K562 (cell line): ENCODE measurements around the gene MTSS2. TPM values are rescaled to one million over a fixed set of nuclear protein-coding genes. Genes with fewer than 3 reads are reported as not detected.

Experiments
- ATAC-seq: fragments of 200-7000 bp; cut with Tn5 transposase; 3 replicates; pipeline ENCODE4 v1.9.1; 2020; ENCODE audit warnings: moderate library complexity
- BruUV-seq: library from RNA; stranded (reverse); fragments of 400-500 nt; replicated peaks from 2 replicates; lab custom pipeline; 2021; lab: Mats Ljungman, UMichigan
- CTCF ChIA-PET: fragments of 300-600 bp; formaldehyde crosslinking; extraction: SDS; loops from one replicate; lab custom pipeline; 2021; ENCODE audit warnings: low intra/inter-chr PET ratio; lab: Yijun Ruan, JAX
- POLR2A ChIA-PET: fragments of 300-600, 350-650 bp; sonication (Branson Sonifier 250); formaldehyde crosslinking; extraction: SDS; loops from one replicate; lab custom pipeline; 2021; ENCODE audit warnings: antibody characterized with exemption, inconsistent platforms; lab: Yijun Ruan, JAX
- DNase-seq, 4 experiments: peaks; one replicate each; pipeline versions ENCODE4 v3.0.0 to v3.0.0-alpha.2; 2011 to 2018; ENCODE audit warnings: low spot score in 3 of 4, mixed read lengths in 3 of 4; ENCODE audit errors: extremely low read depth in 1 of 4
- FAIRE-seq: peaks from 2 replicates; lab custom pipeline; 2011; peaks lifted over from hg19 to GRCh38; lab: Jason Lieb, UNC
- H2AFZ ChIP-seq: 2 replicates; pipeline ENCODE4 v1.6.0; 2011; ENCODE audit warnings: low read depth, low read length, control low read depth, inconsistent platforms
- H3K27ac ChIP-seq: fragments of 200-600 bp; 3 replicates; pipeline ENCODE4 v1.8.0; 2011; ENCODE audit warnings: low read depth, mild to moderate bottlenecking, control low read depth, inconsistent platforms, low read length, moderate library complexity, mixed read lengths; ENCODE audit errors: extremely low read depth
- H3K27me3 ChIP-seq, 2 experiments: fragments of 300-600 bp in 1 of 2; 2 replicates in 1 of 2; 3 replicates in 1 of 2; pipeline versions ENCODE4 v1.6.0 to v1.8.0; 2011; ENCODE audit warnings: inconsistent platforms in 2 of 2, low read length in 2 of 2, mild to moderate bottlenecking in 1 of 2, mixed read lengths in 1 of 2, moderate library complexity in 1 of 2; ENCODE audit not compliant: control insufficient read depth in 2 of 2, insufficient read depth in 2 of 2
- H3K36me3 ChIP-seq: fragments of 300-600 bp; 3 replicates; pipeline ENCODE4 v1.8.0; 2011; ENCODE audit warnings: mild to moderate bottlenecking, low read length, inconsistent platforms; ENCODE audit not compliant: control insufficient read depth, insufficient read depth
- H3K4me1 ChIP-seq, 2 experiments: fragments of 200-600 bp in 1 of 2; replicated peaks in 1 of 2; 2 replicates in 1 of 2; 3 replicates in 1 of 2; pipeline versions ENCODE4 v1.5.1 to v1.8.0; 2011; ENCODE audit warnings: inconsistent platforms in 2 of 2, low read length in 2 of 2, mild to moderate bottlenecking in 1 of 2, mixed read lengths in 1 of 2, moderate library complexity in 1 of 2; ENCODE audit not compliant: control insufficient read depth in 2 of 2, insufficient read depth in 2 of 2
- H3K4me2 ChIP-seq: 2 replicates; pipeline ENCODE4 v1.6.1; 2011; ENCODE audit warnings: low read length, control low read depth, inconsistent platforms, mixed read lengths; ENCODE audit not compliant: insufficient read depth
- H3K4me3 ChIP-seq: fragments of 200-600 bp; sonication (generic), shearing (Covaris generic); 2 replicates; pipeline ENCODE4 v1.5.1; 2016; ENCODE audit warnings: control low read depth, inconsistent platforms
- H3K79me2 ChIP-seq: fragments of 200-600 bp; 3 replicates; pipeline ENCODE4 v1.8.0; 2011; ENCODE audit warnings: low read length, inconsistent platforms; ENCODE audit not compliant: control insufficient read depth, insufficient read depth
- H3K9ac ChIP-seq, 2 experiments: 2 replicates each; pipeline versions ENCODE4 v1.6.0 to v1.6.1; 2011; ENCODE audit warnings: low read depth in 2 of 2, low read length in 2 of 2, control low read depth in 1 of 2, inconsistent platforms in 1 of 2, mild to moderate bottlenecking in 1 of 2, mixed read lengths in 1 of 2; ENCODE audit not compliant: insufficient read depth in 1 of 2
- H3K9me1 ChIP-seq: one replicate; pipeline ENCODE4 v1.6.0; 2011; ENCODE audit warnings: inconsistent platforms, mild to moderate bottlenecking, low read length, moderate library complexity; ENCODE audit not compliant: control insufficient read depth, insufficient read depth
- H3K9me3 ChIP-seq: replicated peaks from 2 replicates; pipeline ENCODE4 v1.5.1; 2011; ENCODE audit warnings: low read depth, low read length, inconsistent platforms; ENCODE audit not compliant: control insufficient read depth, insufficient read depth
- H4K20me1 ChIP-seq: replicated peaks from 2 replicates; pipeline ENCODE4 v1.6.1; 2011; ENCODE audit warnings: low read length, inconsistent platforms, mixed read lengths; ENCODE audit not compliant: control insufficient read depth, insufficient read depth
- BHLHE40 ChIP-seq: IDR thresholded peaks from 2 replicates; pipeline ENCODE4 v1.6.1; 2011; ENCODE audit warnings: low read length, improper control_type of control experiment
- CHD4 ChIP-seq: fragments of 200-600 bp; sonication (generic); IDR thresholded peaks from 3 replicates; pipeline ENCODE4 v1.6.1; 2012; ENCODE audit warnings: low read depth, mild to moderate bottlenecking, mixed read lengths, low read length, inconsistent platforms; ENCODE audit not compliant: insufficient read depth, insufficient replicate concordance, poor library complexity, severe bottlenecking
- WGBS: fragments of 100-300 bp; shearing (Covaris generic); methylation state at CpG from one replicate; pipeline ENCODE4 v1.1.6; 2016; ENCODE audit warnings: low coverage, mixed read lengths; ENCODE audit not compliant: insufficient coverage; ENCODE audit errors: missing lambda C conversion rate; 5-methylcytosine and 5-hydroxymethylcytosine counted together
- in situ Hi-C: fragments of 300-500 bp; cut with MboI; formaldehyde crosslinking; loops from 4 replicates; pipeline ENCODE4 v1.15.0; 2018; ENCODE audit warnings: inconsistent platforms, mixed read lengths
- intact Hi-C: fragments of 100-400 bp; cut with micrococcal nuclease; formaldehyde crosslinking; loops from 2 replicates; pipeline ENCODE4 v1.14.2; 2022
- polyA plus RNA-seq, 8 experiments: library from polyadenylated mRNA; depleted of rRNA in 4 of 8; stranded (reverse) in 5 of 8; unstranded in 3 of 8; fragments of >200 nt; fragmentation: Nextera tagmentation in 2 of 8; fragmentation: Illumina TruSeq in 1 of 8; extraction: Ambion mirVana in 2 of 8; extraction: Trizol in 1 of 8; gene quantifications; 2 replicates each; pipeline versions ENCODE4 v1.2.1 to v1.2.3, GENCODE V29; 2011 to 2014; ENCODE audit warnings: inconsistent platforms in 1 of 8, missing spikeins in 1 of 8
- total RNA-seq, 7 experiments: library from RNA; depleted of rRNA in 6 of 7; stranded (reverse); fragments of >200 nt in 6 of 7; fragmentation: Illumina TruSeq in 2 of 7; extraction: Trizol in 2 of 7; gene quantifications; 2 replicates each; pipeline versions ENCODE4 v1.2.1 to v1.2.3, GENCODE V29; 2011 to 2021; ENCODE audit warnings: low replicate concordance in 1 of 7
- TF ChIP-seq, protein P1 (sequence below), 2 experiments: fragments of 450-650 bp; formaldehyde crosslinking in 1 of 2; IDR thresholded peaks; 2 replicates each; pipeline versions ENCODE4 v1.4.0 to v1.6.1; 2014 to 2020; ENCODE audit warnings: mild to moderate bottlenecking in 2 of 2, borderline replicate concordance in 1 of 2, low read depth in 1 of 2

The MTSS2 gene
- total and polyA plus RNA-seq, 9 of the 15 experiments (the other 6 are each of a cell fraction or from before 2014, with no cell fraction given): 0.11 to 60.3 (median 16.9) TPM

DNA sequence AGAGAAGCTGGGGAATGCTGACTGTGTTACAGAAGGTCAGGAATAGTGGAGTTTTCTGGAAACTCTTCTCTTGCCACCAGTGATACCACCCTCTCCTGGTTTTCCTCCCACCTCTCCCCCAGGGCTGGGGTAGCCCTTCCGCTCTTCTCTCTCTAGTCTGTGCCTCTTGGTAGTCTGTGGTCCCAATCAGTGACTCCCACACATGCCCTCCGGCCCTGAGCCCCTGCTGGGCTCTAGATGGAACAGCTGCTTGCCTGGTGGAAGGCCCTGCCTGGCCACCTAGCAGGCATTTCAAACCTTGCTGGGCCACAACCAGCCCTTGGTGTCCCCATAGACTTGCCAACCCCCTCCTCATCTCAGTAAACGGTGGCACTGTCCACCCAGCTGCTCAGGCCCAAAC, 15.2 kb upstream of the MTSS2 start:
- H3K27me3 ChIP-seq: no peaks in the 10 kb centered on the region
- H3K9ac ChIP-seq: peak overlapping the region in 1 of 2 experiments; percentile 83; a peak in 2 of 4 replicates
- intact Hi-C loops: no loop called here
- no peak for DNase-seq
- POLR2A ChIA-PET: interaction anchor here (0.6 to 0.7 kb wide), 2 partner anchors 9 to 46 kb away, joined by 3 read pairs; no protein-coding TSS in a partner anchor
- no TSS peak for BruUV-seq
- H3K9me3 ChIP-seq: no peaks in the 10 kb centered on the region
- peaks cover 4% of the 10 kb centered on the region for H3K9me1 ChIP-seq
- H3K27ac ChIP-seq: no peak overlapping the region
- ATAC-seq: no peak
- H3K4me2 ChIP-seq: no peak overlapping the region
- no peak overlapping the region for H3K4me3 ChIP-seq
- H2AFZ ChIP-seq: no peak overlapping the region
- peaks cover 14% of the 10 kb centered on the region; the same call in 1 of the 3 replicates for H3K36me3 ChIP-seq
- CTCF ChIA-PET: no interaction called here
- H4K20me1 ChIP-seq: no peaks in the 10 kb centered on the region
- no peak for TF ChIP-seq BHLHE40
- peaks cover 9 to 78% of the 10 kb centered on the region in 2 experiments; a peak in 4 of 5 replicates for H3K4me1 ChIP-seq
- no peak for FAIRE-seq
- in situ Hi-C loops: no loop called here
- no peaks in the 10 kb centered on the region for H3K79me2 ChIP-seq
- 50% methylated on average over 3 of the region's 3 CpGs for WGBS

DNA sequence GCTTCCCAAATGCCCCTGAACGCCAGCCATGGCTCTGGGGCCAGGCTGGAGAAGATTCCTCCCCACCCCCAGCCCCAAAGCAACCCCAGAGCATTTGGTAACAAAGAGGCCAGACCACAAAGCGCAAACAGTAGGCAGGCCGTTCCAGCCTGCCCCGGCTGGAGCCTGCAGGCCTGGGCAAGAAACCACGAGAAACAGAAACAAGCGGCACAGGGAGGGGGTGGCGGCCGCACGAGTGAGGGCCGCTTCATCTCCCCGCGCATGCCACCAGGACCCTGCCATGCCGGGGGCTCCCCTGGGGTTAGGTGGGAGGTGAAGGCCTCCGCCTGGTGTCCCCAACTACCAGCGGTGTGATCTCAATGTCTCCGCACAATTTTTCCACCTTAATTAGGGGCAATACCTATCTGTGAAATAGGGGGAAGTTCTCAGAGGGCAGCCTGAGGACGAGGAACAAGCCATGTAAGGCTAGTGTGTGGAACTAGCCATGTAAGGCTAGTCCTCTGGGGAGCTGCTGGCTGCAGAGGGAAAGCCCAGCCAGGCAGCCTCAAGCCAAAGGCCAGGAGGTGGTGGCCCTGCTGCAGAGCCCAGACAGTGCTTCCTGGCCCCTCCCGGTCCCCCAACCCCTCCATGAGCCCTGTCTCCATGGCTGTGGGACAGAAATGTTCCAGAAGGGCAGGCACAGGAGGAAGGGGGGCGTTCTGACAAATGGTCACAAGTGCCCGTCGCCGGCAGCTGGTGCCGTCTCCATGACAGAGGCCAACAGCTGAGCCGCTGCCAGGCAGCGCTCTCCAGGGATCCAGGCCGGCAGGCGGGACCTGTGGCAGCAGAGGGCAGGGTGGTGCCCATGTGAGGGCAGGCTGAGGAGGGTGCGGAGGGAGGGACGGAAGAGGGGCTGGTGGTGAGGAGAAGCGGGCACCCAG, 14.5 kb upstream of the MTSS2 start:
- FAIRE-seq (no peak), DNase-seq (no peak), ATAC-seq (no peak)
- CTCF ChIA-PET: no interaction called here
- Histone ChIP-seq H4K20me1 (no peaks in the 10 kb centered on the region), H3K4me1 (peaks cover 16 to 82% of the 10 kb centered on the region in 2 experiments), H3K27me3 (no peaks in the 10 kb centered on the region), H3K27ac (no peak overlapping the region), H3K9me1 (peaks cover 4% of the 10 kb centered on the region), H2AFZ (no peak overlapping the region), H3K79me2 (no peaks in the 10 kb centered on the region), H3K4me3 (no peak overlapping the region), H3K36me3 (peaks cover 14% of the 10 kb centered on the region; the same call in 1 of the 3 replicates), H3K4me2 (no peak overlapping the region), H3K9me3 (no peaks in the 10 kb centered on the region), H3K9ac (no peak overlapping the region)
- WGBS: 82% methylated on average over 23 of the region's 30 CpGs
- BruUV-seq: no TSS peak
- intact Hi-C loops: no loop called here
- POLR2A ChIA-PET: interaction anchor here (0.6 to 0.7 kb wide), 2 partner anchors 8 to 47 kb away, joined by 3 read pairs; no protein-coding TSS in a partner anchor
- TF ChIP-seq, protein P1, sequence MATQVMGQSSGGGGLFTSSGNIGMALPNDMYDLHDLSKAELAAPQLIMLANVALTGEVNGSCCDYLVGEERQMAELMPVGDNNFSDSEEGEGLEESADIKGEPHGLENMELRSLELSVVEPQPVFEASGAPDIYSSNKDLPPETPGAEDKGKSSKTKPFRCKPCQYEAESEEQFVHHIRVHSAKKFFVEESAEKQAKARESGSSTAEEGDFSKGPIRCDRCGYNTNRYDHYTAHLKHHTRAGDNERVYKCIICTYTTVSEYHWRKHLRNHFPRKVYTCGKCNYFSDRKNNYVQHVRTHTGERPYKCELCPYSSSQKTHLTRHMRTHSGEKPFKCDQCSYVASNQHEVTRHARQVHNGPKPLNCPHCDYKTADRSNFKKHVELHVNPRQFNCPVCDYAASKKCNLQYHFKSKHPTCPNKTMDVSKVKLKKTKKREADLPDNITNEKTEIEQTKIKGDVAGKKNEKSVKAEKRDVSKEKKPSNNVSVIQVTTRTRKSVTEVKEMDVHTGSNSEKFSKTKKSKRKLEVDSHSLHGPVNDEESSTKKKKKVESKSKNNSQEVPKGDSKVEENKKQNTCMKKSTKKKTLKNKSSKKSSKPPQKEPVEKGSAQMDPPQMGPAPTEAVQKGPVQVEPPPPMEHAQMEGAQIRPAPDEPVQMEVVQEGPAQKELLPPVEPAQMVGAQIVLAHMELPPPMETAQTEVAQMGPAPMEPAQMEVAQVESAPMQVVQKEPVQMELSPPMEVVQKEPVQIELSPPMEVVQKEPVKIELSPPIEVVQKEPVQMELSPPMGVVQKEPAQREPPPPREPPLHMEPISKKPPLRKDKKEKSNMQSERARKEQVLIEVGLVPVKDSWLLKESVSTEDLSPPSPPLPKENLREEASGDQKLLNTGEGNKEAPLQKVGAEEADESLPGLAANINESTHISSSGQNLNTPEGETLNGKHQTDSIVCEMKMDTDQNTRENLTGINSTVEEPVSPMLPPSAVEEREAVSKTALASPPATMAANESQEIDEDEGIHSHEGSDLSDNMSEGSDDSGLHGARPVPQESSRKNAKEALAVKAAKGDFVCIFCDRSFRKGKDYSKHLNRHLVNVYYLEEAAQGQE (IDR thresholded peaks at IDR 0.05; ENCODE audit: borderline replicate concordance): no peak
- TF ChIP-seq, protein P1 (CRISPR knock-in tag; IDR thresholded peaks at IDR 0.05; ENCODE audit: low read depth): no peak
- TF ChIP-seq CHD4: no peak
- in situ Hi-C loops: no loop called here
